Ascending aorta (tissue), 2 donors: ENCODE measurements around the gene TMIGD3. TPM values are rescaled to one million over a fixed set of nuclear protein-coding genes. Genes with fewer than 3 reads are reported as not detected.

ENCODE experiments used
- DNase-seq, 2 donors: peaks; one replicate each; pipeline ENCODE4 v3.0.0-alpha.2; 2019; ENCODE audit warnings: low spot score in 2 of 2
- H3K27ac ChIP-seq, 2 donors: fragments of 200-600 bp; sonication (generic); one replicate each; pipeline ENCODE4 v1.5.1; 2016 to 2017; ENCODE audit warnings: mild to moderate bottlenecking in 1 of 2
- H3K27me3 ChIP-seq: fragments of 200-600 bp; sonication (generic); one replicate; pipeline ENCODE4 v1.5.1; 2017
- H3K36me3 ChIP-seq, 2 donors: fragments of 200-600 bp; sonication (generic); one replicate each; pipeline ENCODE4 v1.5.1; 2016
- H3K4me1 ChIP-seq, 2 donors: fragments of 200-600 bp; sonication (generic); one replicate each; pipeline ENCODE4 v1.5.1; 2016 to 2017; ENCODE audit warnings: mild to moderate bottlenecking in 1 of 2
- H3K4me3 ChIP-seq, 2 donors: fragments of 200-600 bp; sonication (generic); one replicate each; pipeline ENCODE4 v1.5.1; 2016 to 2017; ENCODE audit warnings: mild to moderate bottlenecking in 1 of 2
- H3K9me3 ChIP-seq, 2 donors: fragments of 200-600 bp; sonication (generic); one replicate each; pipeline ENCODE4 v1.5.1; 2016
- CTCF ChIP-seq, 3 experiments: fragments of 200-600 bp in 2 of 3; fragments of 450-650 bp in 1 of 3; sonication (generic) in 2 of 3; IDR thresholded peaks; one replicate each; pipeline ENCODE4 v1.5.1; 2016 to 2019; ENCODE audit warnings: antibody characterized with exemption in 3 of 3, mild to moderate bottlenecking in 1 of 3, moderate library complexity in 1 of 3
- intact Hi-C: fragments of 100-400 bp; cut with DNase I; formaldehyde crosslinking; loops from one replicate; pipeline ENCODE4 v1.15.1; 2023
- total RNA-seq: library from RNA; depleted of rRNA; stranded (reverse); fragments of >200 nt; gene quantifications from one replicate; pipeline ENCODE4 v1.1.0, GENCODE V29; 2016

The TMIGD3 gene
- total RNA-seq, 1 donor from 2014 or later: 2.4 TPM

GRCh38 chr1:111517469-111518225 is 14.2 kb upstream of the TMIGD3 start:
- no peaks in the 10 kb centered on the region for H3K36me3 ChIP-seq
- DNase-seq: no peak
- no peak overlapping the region for H3K4me3 ChIP-seq
- H3K27ac ChIP-seq: no peak overlapping the region
- H3K9me3 ChIP-seq: no peaks in the 10 kb centered on the region
- H3K4me1 ChIP-seq: peaks cover 0 to 20% of the 10 kb centered on the region in 2 donors
- intact Hi-C loops: no loop called here
- no peaks in the 10 kb centered on the region for H3K27me3 ChIP-seq
- TF ChIP-seq CTCF (IDR thresholded peaks at IDR 0.05): no peak

GRCh38 chr1:111516005-111516535 is 12.6 kb upstream of the TMIGD3 start:
- Histone ChIP-seq H3K27ac (peak overlapping the region; percentile 78), H3K27me3 (no peaks in the 10 kb centered on the region), H3K4me3 (peak overlapping the region; percentile 37 to 59), H3K36me3 (no peaks in the 10 kb centered on the region), H3K9me3 (no peaks in the 10 kb centered on the region), H3K4me1 (peaks cover 0 to 20% of the 10 kb centered on the region in 2 donors)
- peak; percentile 29 to 43 (median 35) for TF ChIP-seq CTCF (IDR thresholded peaks at IDR 0.05)
- peak in 1 of 2 donors; percentile 75 for DNase-seq
- intact Hi-C loops: no loop called here

- Histone ChIP-seq H3K36me3 (no peaks in the 10 kb centered on the region), H3K27me3 (no peaks in the 10 kb centered on the region), H3K4me1 (peaks cover 0 to 20% of the 10 kb centered on the region in 2 donors), H3K27ac (peak overlapping the region; percentile 78), H3K9me3 (no peaks in the 10 kb centered on the region), H3K4me3 (peak overlapping the region; percentile 37 to 59)
- TF ChIP-seq CTCF (IDR thresholded peaks at IDR 0.05): no peak
- DNase-seq: peak; percentile 35 to 87
- intact Hi-C loops: no loop called here
Measured at GRCh38 chr1:111515291-111516004, 12.0 kb upstream of the TMIGD3 start.

GRCh38 chr1:111513410-111514020 is 10.1 kb upstream of the TMIGD3 start:
- no peak for DNase-seq
- Histone ChIP-seq H3K27me3 (no peaks in the 10 kb centered on the region), H3K4me1 (peaks cover 5 to 36% of the 10 kb centered on the region in 2 donors), H3K36me3 (no peaks in the 10 kb centered on the region), H3K9me3 (no peaks in the 10 kb centered on the region), H3K4me3 (no peak overlapping the region), H3K27ac (peak overlapping the region; percentile 7 to 10)
- TF ChIP-seq CTCF (IDR thresholded peaks at IDR 0.05): no peak
- intact Hi-C loops: no loop called here

GRCh38 chr1:111512931-111513330 is 9.5 kb upstream of the TMIGD3 start:
- Histone ChIP-seq H3K27me3 (no peaks in the 10 kb centered on the region), H3K27ac (peak overlapping the region; percentile 7 to 10), H3K4me1 (peaks cover 5 to 39% of the 10 kb centered on the region in 2 donors), H3K36me3 (no peaks in the 10 kb centered on the region), H3K9me3 (no peaks in the 10 kb centered on the region), H3K4me3 (no peak overlapping the region)
- TF ChIP-seq CTCF (IDR thresholded peaks at IDR 0.05): no peak
- no peak for DNase-seq
- intact Hi-C loops: no loop called here
